ENCODE data around the gene VPS25.
A peak's percentile ranks its signal among the peaks of the same experiment; 100 is the strongest.

VPS25 gene

DNA sequence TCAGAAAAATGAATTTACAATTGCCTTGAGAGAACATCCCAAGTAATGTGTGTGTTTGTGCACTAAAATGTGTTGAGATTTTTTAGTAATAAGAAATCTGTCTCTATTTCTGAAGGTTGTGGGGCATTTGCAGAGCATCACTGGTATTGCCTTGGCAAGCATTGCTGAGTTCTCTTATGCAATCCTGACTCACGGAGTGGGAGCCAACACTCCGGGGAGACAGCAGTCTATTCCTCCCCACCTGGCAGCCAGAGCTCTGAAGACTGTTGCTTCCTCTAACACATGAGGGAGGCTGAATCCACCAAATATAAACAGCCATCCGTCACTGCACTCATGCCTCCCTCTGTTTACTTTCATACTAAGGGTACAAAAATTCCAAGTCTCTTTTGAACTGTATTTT, 36.0 kb downstream of the VPS25 start:
- no peak for DNase-seq (ENCODE audit: low spot score)
- Histone ChIP-seq H3K4me3 (no peak overlapping the region), H3K27ac (no peak overlapping the region)
- TF ChIP-seq, protein P1, sequence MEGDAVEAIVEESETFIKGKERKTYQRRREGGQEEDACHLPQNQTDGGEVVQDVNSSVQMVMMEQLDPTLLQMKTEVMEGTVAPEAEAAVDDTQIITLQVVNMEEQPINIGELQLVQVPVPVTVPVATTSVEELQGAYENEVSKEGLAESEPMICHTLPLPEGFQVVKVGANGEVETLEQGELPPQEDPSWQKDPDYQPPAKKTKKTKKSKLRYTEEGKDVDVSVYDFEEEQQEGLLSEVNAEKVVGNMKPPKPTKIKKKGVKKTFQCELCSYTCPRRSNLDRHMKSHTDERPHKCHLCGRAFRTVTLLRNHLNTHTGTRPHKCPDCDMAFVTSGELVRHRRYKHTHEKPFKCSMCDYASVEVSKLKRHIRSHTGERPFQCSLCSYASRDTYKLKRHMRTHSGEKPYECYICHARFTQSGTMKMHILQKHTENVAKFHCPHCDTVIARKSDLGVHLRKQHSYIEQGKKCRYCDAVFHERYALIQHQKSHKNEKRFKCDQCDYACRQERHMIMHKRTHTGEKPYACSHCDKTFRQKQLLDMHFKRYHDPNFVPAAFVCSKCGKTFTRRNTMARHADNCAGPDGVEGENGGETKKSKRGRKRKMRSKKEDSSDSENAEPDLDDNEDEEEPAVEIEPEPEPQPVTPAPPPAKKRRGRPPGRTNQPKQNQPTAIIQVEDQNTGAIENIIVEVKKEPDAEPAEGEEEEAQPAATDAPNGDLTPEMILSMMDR (IDR thresholded peaks at IDR 0.05): no peak

DNA sequence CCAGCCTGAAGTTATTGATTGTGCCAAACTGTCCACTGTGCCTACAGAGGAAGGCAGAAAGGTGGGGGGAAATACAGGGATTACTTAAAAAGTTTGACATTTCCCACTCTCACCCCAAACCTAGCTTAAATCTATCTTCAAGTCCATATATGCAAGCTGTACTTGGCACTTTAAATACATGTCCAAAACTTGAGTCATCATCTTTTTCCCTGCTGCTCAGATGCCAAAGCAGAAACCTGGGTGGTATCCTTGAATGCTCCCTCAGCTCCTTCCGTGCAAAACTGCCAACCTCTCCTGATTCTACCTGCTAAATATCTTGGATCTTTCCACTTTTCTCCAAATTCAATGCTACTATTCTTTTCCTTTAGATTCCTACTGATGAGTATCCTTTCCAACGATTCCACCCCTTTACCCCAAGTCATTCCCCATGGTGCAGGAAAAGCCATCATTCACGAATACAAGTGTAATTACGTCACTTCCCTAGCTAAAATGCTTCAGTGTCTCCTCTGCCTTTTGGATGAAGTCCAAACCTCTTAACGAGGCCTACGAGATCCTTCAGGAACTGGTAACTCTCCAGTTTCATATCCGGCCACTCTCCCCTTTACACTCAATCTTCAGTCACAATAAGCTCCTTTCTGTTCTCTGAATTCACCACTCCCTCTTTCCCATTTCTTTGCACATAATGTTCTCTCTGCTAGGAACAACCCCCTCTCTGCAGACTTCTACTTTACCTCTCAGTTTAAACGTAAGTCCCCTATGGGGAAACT, 41.6 kb downstream of the VPS25 start:
- H3K27ac ChIP-seq: peak overlapping the region in 1 of 2 donors; percentile 20
- H3K4me3 ChIP-seq: no peak overlapping the region
- TF ChIP-seq, protein P1 (IDR thresholded peaks at IDR 0.05): no peak
- peak; percentile 7 for DNase-seq (ENCODE audit: low spot score)

DNA sequence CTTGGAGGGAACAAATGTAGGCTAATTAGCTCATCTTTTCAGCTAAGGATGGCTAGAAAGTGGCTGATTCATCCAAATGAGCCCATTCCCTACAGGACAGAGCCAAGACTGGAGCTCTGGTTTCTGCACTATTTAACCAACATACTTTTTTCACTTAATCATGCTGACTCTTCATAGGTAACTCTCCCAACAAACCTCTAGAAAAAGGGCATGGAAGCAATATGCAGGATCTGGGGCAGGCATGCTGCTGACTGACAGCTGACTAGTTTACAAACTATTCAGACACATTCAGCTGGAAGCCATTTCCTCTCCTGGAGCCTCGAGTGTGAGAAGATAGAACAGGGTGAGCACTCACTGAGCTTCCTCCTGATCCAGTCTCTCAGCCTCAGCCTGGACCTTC, 44.6 kb downstream of the VPS25 start:
- Histone ChIP-seq H3K4me3 (no peak overlapping the region), H3K27ac (no peak overlapping the region)
- peak; percentile 14 for DNase-seq (ENCODE audit: low spot score)
- TF ChIP-seq, protein P1 (IDR thresholded peaks at IDR 0.05): no peak

DNA sequence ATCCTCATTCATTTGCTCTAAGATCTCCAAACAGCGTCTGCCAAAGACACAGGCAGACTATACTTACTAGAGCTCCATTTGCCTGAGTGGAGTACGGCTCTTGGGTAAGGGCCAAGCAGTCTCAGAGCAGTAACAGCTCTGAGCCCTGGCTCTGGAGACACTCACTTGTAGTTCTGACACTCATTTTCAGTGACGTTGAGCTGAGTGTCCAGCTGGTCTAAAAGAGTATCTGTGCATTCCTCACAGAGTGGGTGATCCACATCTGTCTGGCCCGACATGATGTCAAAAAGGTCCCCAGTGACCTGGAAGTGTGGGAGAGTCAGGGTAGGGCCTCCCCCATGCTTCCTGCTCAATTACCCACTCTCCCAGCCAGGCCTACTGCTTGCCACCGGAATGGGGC, 45.1 kb downstream of the VPS25 start:
- DNase-seq (ENCODE audit: low spot score): peak; percentile 2
- no peak overlapping the region for H3K27ac ChIP-seq
- TF ChIP-seq, protein P1 (IDR thresholded peaks at IDR 0.05): no peak
- no peak overlapping the region for H3K4me3 ChIP-seq

DNA sequence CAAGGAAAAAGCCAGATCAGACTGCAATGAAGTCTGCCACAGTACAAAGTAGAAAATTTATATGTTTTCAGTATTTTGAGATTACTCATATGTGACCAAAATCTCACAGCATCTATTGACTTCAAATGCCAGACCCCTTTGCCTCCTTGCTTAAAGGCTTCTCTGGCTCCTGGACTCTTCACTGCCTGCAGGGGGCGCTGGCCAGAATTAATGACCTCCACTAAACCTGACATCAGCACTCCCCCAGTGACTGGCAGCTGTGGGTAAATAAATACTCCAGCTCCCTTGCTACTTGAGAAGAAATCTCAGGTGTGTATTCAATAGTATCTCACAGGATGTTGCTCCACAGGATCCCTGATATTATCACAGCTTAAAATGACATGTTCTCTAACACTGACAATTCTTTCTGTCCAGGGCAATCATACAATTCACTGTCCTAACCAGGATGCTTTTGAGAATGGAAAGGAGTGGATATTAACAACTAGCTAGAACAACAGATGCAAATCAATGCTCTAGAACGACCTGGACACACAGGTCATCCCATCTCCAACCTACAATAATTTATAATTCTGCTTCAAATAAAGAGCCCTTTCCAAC, 46.8 kb downstream of the VPS25 start:
- DNase-seq (ENCODE audit: low spot score): peak; percentile 70
- H3K4me3 ChIP-seq: no peak overlapping the region
- TF ChIP-seq, protein P1 (IDR thresholded peaks at IDR 0.05): peak; percentile 40
- H3K27ac ChIP-seq: no peak overlapping the region

DNA sequence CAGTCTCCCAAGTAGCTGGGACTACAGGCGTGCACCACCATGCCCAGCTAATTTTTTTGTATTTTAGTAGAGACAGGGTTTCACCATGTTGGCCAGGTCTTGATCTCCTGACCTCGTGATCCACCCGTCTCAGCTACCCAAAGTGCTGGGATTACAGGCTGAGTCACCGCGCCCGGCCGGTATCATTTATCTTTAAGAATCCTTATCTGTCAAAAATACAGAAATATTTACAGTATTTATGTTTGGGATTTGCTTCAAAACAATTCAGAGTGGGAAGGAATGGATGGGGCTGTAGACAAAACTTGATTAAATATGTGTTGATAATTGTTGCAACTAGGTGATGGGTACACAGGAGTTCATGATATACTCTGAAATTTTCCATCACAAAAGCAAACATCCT, 47.9 kb downstream of the VPS25 start:
- H3K4me3 ChIP-seq: no peak overlapping the region
- TF ChIP-seq, protein P1 (IDR thresholded peaks at IDR 0.05): no peak
- DNase-seq (ENCODE audit: low spot score): peak; percentile 9
- no peak overlapping the region for H3K27ac ChIP-seq

DNA sequence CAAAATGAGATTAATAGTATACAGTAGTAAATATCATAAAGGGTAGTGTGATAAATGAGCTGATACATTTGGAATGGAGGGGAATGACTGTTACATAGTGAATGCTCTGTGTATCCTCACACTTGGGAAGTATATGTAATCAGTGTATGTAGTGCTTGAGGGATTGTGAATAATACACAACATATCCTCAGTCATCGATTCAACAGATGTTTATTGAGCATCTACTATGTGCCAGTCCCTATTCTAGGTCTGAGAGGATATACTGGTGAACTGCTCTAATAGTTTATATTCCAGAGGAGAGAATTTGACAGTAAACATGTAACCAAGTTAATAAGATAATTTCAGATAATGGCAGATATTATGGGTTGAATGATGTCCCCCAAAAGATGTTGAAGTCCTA, 54.2 kb downstream of the VPS25 start:
- H3K4me3 ChIP-seq: no peak overlapping the region
- TF ChIP-seq, protein P1 (IDR thresholded peaks at IDR 0.05): no peak
- no peak overlapping the region for H3K27ac ChIP-seq
- DNase-seq (ENCODE audit: low spot score): no peak
